Ovary (tissue), 10 donors: ENCODE results near the gene LYAR. TPM values are rescaled to one million over a fixed set of nuclear protein-coding genes. Genes with fewer than 3 reads are reported as not detected.

ENCODE experiments used
- DNase-seq, 5 donors: peaks; one replicate each; pipeline ENCODE4 v3.0.0-alpha.2; 2019 to 2020
- H3K27ac ChIP-seq, 2 donors: fragments of 200-600 bp; one replicate each; pipeline versions ENCODE4 v1.5.1 to v1.8.0; 2019 to 2022
- H3K27me3 ChIP-seq: fragments of 200-600 bp; one replicate; pipeline ENCODE4 v1.8.0; 2022
- H3K36me3 ChIP-seq: fragments of 200-600 bp; sonication (generic); one replicate; pipeline ENCODE4 v1.5.1; 2019
- H3K4me1 ChIP-seq: one replicate; pipeline ENCODE4 v1.8.1; 2013; ENCODE audit warnings: mild to moderate bottlenecking, moderate library complexity; ENCODE audit not compliant: insufficient read depth
- H3K4me3 ChIP-seq: fragments of 200-600 bp; sonication (generic); one replicate; pipeline ENCODE4 v1.5.1; 2017
- H3K9me3 ChIP-seq, 2 donors: fragments of 200-600 bp in 1 of 2; sonication (generic) in 1 of 2; one replicate each; pipeline versions ENCODE4 v1.5.1 to v1.8.1; 2013 to 2019; ENCODE audit warnings: mild to moderate bottlenecking in 1 of 2, moderate library complexity in 1 of 2
- CTCF ChIP-seq, 3 donors: fragments of 450-650 bp in 2 of 3; fragments of 200-600 bp in 1 of 3; IDR thresholded peaks; one replicate each; pipeline versions ENCODE4 v1.5.1 to v1.8.0; 2016 to 2022; ENCODE audit warnings: antibody characterized with exemption in 3 of 3, mild to moderate bottlenecking in 1 of 3
- EP300 ChIP-seq: sonication (generic); formaldehyde crosslinking; IDR thresholded peaks from one replicate; pipeline ENCODE4 v1.6.1; 2017; ENCODE audit warnings: antibody characterized with exemption
- POLR2A ChIP-seq: fragments of 450-650 bp; IDR thresholded peaks from one replicate; pipeline ENCODE4 v1.6.1; 2017; ENCODE audit warnings: antibody characterized with exemption, mild to moderate bottlenecking, moderate library complexity
- WGBS, 3 donors: extraction: QIAGEN DNeasy Blood & Tissue Kit in 1 of 3; methylation state at CpG; one replicate each; pipeline versions ENCODE4 v1.1.5 to v1.1.7; 2013 to 2017; 5-methylcytosine and 5-hydroxymethylcytosine counted together
- intact Hi-C, 4 donors: fragments of 100-400 bp; cut with DNase I; formaldehyde crosslinking; loops; one replicate each; pipeline versions ENCODE4 v1.11.0 to v1.15.1; 2022 to 2023
- long read RNA-seq, 3 donors: library from polyadenylated mRNA in 2 of 3; unstranded in 2 of 3; transcript quantifications; one replicate each; pipeline ENCODE4 v2.0.0 and lab custom pipeline, GENCODE V29; 2021 to 2026
- polyA plus RNA-seq, 2 donors: library from polyadenylated mRNA; stranded (reverse); fragments of 200-250 nt in 1 of 2; fragments of 350-450 nt in 1 of 2; fragmentation: Illumina TruSeq in 1 of 2; extraction: RNeasy Lipid Tissue Mini Kit (QIAGEN cat#74804) in 1 of 2; gene quantifications; one replicate each; pipeline ENCODE4 v1.2.3, GENCODE V29; 2013 to 2014
- total RNA-seq, 7 donors: library from RNA; depleted of rRNA in 2 of 7; stranded (reverse); fragments of >200 nt in 2 of 7; fragmentation: NEBNext Ultra II Directional in 3 of 7; extraction: Animal tissue kit (Norgen Biotek cat#: 25700) in 3 of 7; gene quantifications; one replicate each; pipeline versions ENCODE4 v1.1.0 to v1.2.4, GENCODE V29; 2016 to 2023
- donor health status: DM: no; HTN: no; CAD: no; lungs with moderate emphysema.
- donor health status: DM: no; HTN: no; CAD: no.
- donor health status: Bipolar disorder and iron deficiency.
- donor health status: DM: yes; HTN: yes; CAD: no.
- donor health status: DM: no; HTN: no; CAD: no.
- donor health status: DM: yes; HTN: yes; CAD: no.

Gene LYAR
- total RNA-seq (10 to 100 TPM in 6 of 7 donors, 1 to 10 TPM in 1; 9.9 to 17.1 (median 13.1) TPM), polyA plus RNA-seq (10 to 100 TPM; 11.6 to 21.8 TPM)
- long read RNA-seq, donor 1, transcript LYAR-201 (10 exons, 1,569 nt) = major isoform, 7 of 14 reads
- long read RNA-seq, donor 1, partial matches to known transcripts = 6 of 14 reads
- long read RNA-seq, donor 1, other reads (novel, unspliced or antisense) = 1 of 14 reads
- long read RNA-seq, donor 2, transcript LYAR-201 (10 exons, 1,569 nt) = major isoform, 9 of 9 reads
- long read RNA-seq, donor 2, partial matches to known transcripts = 0 of 9 reads
- long read RNA-seq, donor 2, other reads (novel, unspliced or antisense) = 0 of 9 reads
- long read RNA-seq, donor 3, transcript LYAR-201 (10 exons, 1,569 nt) = major isoform, 16 of 16 reads
- long read RNA-seq, donor 3, partial matches to known transcripts = 0 of 16 reads
- long read RNA-seq, donor 3, other reads (novel, unspliced or antisense) = 0 of 16 reads

- intact Hi-C loops = no loop called here
- TF ChIP-seq EP300 = no peak
- peak; percentile 46 for TF ChIP-seq POLR2A
- peak within 1 kb of the TSS; percentile 76 for H3K4me3 ChIP-seq
- no peaks in the 10 kb centered on the region for H3K36me3 ChIP-seq
- H3K27ac ChIP-seq = peak within 1 kb of the TSS; percentile 36 to 77
- H3K27me3 ChIP-seq = no peaks in the 10 kb centered on the region
- H3K9me3 ChIP-seq = no peaks in the 10 kb centered on the region
- peak; percentile 95 to 98 (median 95) for DNase-seq
- H3K4me1 ChIP-seq = peaks cover 13% of the 10 kb centered on the region
- 0% methylated on average over 49 to 77 of the region's 77 CpGs for WGBS, 3 donors
Observed at GRCh38 chr4:4289941-4290850, at the start of gene LYAR, which contains the start of gene ZBTB49. Gene LYAR (minus strand): TSS chr4:4290154. CDS start chr4:4283742, 6,412 bp downstream. Gene ZBTB49 (plus strand): TSS chr4:4290251. CDS start chr4:4299946, 9,695 bp downstream.

GRCh38 chr4:4339504-4340085 lies 49.6 kb upstream of the LYAR start:
- no peak overlapping the region for H3K27ac ChIP-seq
- intact Hi-C loops = loop anchor here in 2 of 4 donors (5.0 to 10.0 kb wide), 3 partner anchors 48 to 85 kb away; partner anchors contain the start of gene NSG1 (in 1 of the 2)
- TF ChIP-seq CTCF (IDR thresholded peaks at IDR 0.05) (no peak), EP300 (no peak), POLR2A (no peak)
- 3 to 20% (median 5%) methylated on average over 21 of the region's 21 CpGs for WGBS, 3 donors
- DNase-seq = peak in 4 of 5 donors; percentile 30 to 62 (median 56)
- H3K4me1 ChIP-seq = peaks cover 8% of the 10 kb centered on the region
- no peaks in the 10 kb centered on the region for H3K9me3 ChIP-seq
- no peak overlapping the region for H3K4me3 ChIP-seq
- H3K27me3 ChIP-seq = no peaks in the 10 kb centered on the region
- no peaks in the 10 kb centered on the region for H3K36me3 ChIP-seq

- H3K27me3 ChIP-seq = no peaks in the 10 kb centered on the region
- H3K36me3 ChIP-seq = no peaks in the 10 kb centered on the region
- H3K9me3 ChIP-seq = no peaks in the 10 kb centered on the region
- intact Hi-C loops = loop anchor here in 2 of 4 donors (5.0 to 10.0 kb wide), 2 partner anchors 81 to 84 kb away; no protein-coding TSS in a partner anchor
- no peak for DNase-seq
- H3K4me1 ChIP-seq = peaks cover 8% of the 10 kb centered on the region
- no peak for TF ChIP-seq CTCF (IDR thresholded peaks at IDR 0.05)
- no peak for TF ChIP-seq POLR2A
- no peak for TF ChIP-seq EP300
- H3K27ac ChIP-seq = no peak overlapping the region
- no peak overlapping the region for H3K4me3 ChIP-seq
- WGBS, 3 donors = 35 to 51% (median 50%) methylated on average over 11 of the region's 11 CpGs
Observed at GRCh38 chr4:4338210-4339001, 48.5 kb upstream of the LYAR start.

- intact Hi-C loops = loop anchor here in 2 of 4 donors (5.0 to 10.0 kb wide), 2 partner anchors 78 to 80 kb away; no protein-coding TSS in a partner anchor
- Histone ChIP-seq H3K36me3 (no peaks in the 10 kb centered on the region), H3K27ac (no peak overlapping the region), H3K9me3 (no peaks in the 10 kb centered on the region), H3K4me1 (peaks cover 7% of the 10 kb centered on the region), H3K27me3 (no peaks in the 10 kb centered on the region), H3K4me3 (no peak overlapping the region)
- TF ChIP-seq EP300 (no peak), CTCF (IDR thresholded peaks at IDR 0.05) (peak; percentile 32 to 61 (median 60))
- WGBS, 3 donors = 46 to 51% (median 47%) methylated on average over 21 of the region's 21 CpGs
- DNase-seq = peak; percentile 57 to 81 (median 66)
Observed at GRCh38 chr4:4334798-4335520, 45.0 kb upstream of the LYAR start.
